Smooth muscle cell (in vitro differentiated cells): ENCODE data around the gene SDK2. TPM values are rescaled to one million over a fixed set of nuclear protein-coding genes. Genes with fewer than 3 reads are reported as not detected.

ENCODE experiments used
- DNase-seq: peaks from one replicate; lab custom pipeline; 2025; ENCODE audit not compliant: unreplicated experiment; lab: John Stamatoyannopoulos, UW
- H2AFZ ChIP-seq: fragments of 200-600 bp; sonication (generic); 2 replicates; pipeline ENCODE4 v1.6.0; 2016; ENCODE audit warnings: antibody characterized with exemption, low read depth, mild to moderate bottlenecking
- H3F3A ChIP-seq: fragments of 200-600 bp; sonication (generic); 2 replicates; pipeline ENCODE4 v1.6.0; 2017; ENCODE audit warnings: antibody characterized with exemption, low read depth
- H3K27ac ChIP-seq: fragments of 200-600 bp; sonication (generic); 2 replicates; pipeline ENCODE4 v1.5.1; 2016; ENCODE audit warnings: low read depth, mild to moderate bottlenecking
- H3K27me3 ChIP-seq: fragments of 200-600 bp; sonication (generic); 2 replicates; pipeline ENCODE4 v1.6.1; 2016; ENCODE audit warnings: low read depth, mild to moderate bottlenecking
- H3K36me3 ChIP-seq: fragments of 200-600 bp; sonication (generic); 2 replicates; pipeline ENCODE4 v1.5.1; 2016; ENCODE audit warnings: low read depth
- H3K4me1 ChIP-seq: fragments of 200-600 bp; sonication (generic); 2 replicates; pipeline ENCODE4 v1.5.1; 2016; ENCODE audit warnings: low read depth
- H3K4me2 ChIP-seq: fragments of 200-600 bp; sonication (generic); 2 replicates; pipeline ENCODE4 v1.6.0; 2016; ENCODE audit warnings: mild to moderate bottlenecking
- H3K4me3 ChIP-seq: fragments of 200-600 bp; sonication (generic); 2 replicates; pipeline ENCODE4 v1.5.1; 2016; ENCODE audit warnings: mild to moderate bottlenecking
- H3K79me2 ChIP-seq: fragments of 200-600 bp; sonication (generic); 2 replicates; pipeline ENCODE4 v1.6.0; 2016; ENCODE audit warnings: low read depth, mild to moderate bottlenecking
- H3K9ac ChIP-seq: fragments of 200-600 bp; sonication (generic); 2 replicates; pipeline ENCODE4 v1.6.0; 2016; ENCODE audit warnings: low read depth
- H3K9me3 ChIP-seq: fragments of 200-600 bp; sonication (generic); replicated peaks from 2 replicates; pipeline ENCODE4 v1.5.1; 2016; ENCODE audit warnings: low read depth
- H4K20me1 ChIP-seq: fragments of 200-600 bp; sonication (generic); 2 replicates; pipeline ENCODE4 v1.6.0; 2016; ENCODE audit warnings: low read depth
- CTCF ChIP-seq: fragments of 200-600 bp; sonication (generic); IDR thresholded peaks from 2 replicates; pipeline ENCODE4 v1.5.1; 2017; ENCODE audit warnings: borderline replicate concordance, mild to moderate bottlenecking, antibody characterized with exemption; ENCODE audit not compliant: insufficient read depth, poor library complexity, severe bottlenecking
- WGBS: methylation state at CpG from one replicate; pipeline ENCODE4 v1.1.7; 2016; ENCODE audit warnings: low lambda C conversion rate; 5-methylcytosine and 5-hydroxymethylcytosine counted together
- polyA plus RNA-seq: library from polyadenylated mRNA; unstranded; fragments of >200 nt; fragmentation: Nextera tagmentation; extraction: Ambion mirVana; gene quantifications from 2 replicates; pipeline ENCODE4 v1.2.1, GENCODE V29; 2016
- total RNA-seq: library from RNA; depleted of rRNA; stranded (reverse); fragments of >200 nt; gene quantifications from 2 replicates; pipeline ENCODE4 v1.2.3, GENCODE V29; 2014

Gene SDK2
- total and polyA plus RNA-seq, 2 experiments from 2014 or later: 4.6 to 6.5 TPM

- WGBS: 44% methylated on average over 3 of the region's 3 CpGs
- Histone ChIP-seq H3K27ac (no peak overlapping the region), H3F3A (peaks cover 7% of the 10 kb centered on the region), H3K79me2 (peaks cover 87% of the 10 kb centered on the region), H3K9ac (no peak overlapping the region), H3K36me3 (no peaks in the 10 kb centered on the region), H3K27me3 (no peaks in the 10 kb centered on the region), H2AFZ (no peak overlapping the region), H4K20me1 (peaks cover 93% of the 10 kb centered on the region), H3K4me1 (peaks cover 18% of the 10 kb centered on the region), H3K9me3 (no peaks in the 10 kb centered on the region), H3K4me2 (no peak overlapping the region), H3K4me3 (no peak overlapping the region)
- TF ChIP-seq CTCF: no peak
- DNase-seq: no peak
These were observed 342.1 kb downstream of the SDK2 start for GRCh38 chr17:73302189-73302588.

- WGBS: 95% methylated on average over 2 of the region's 2 CpGs
These were observed 342.9 kb downstream of the SDK2 start for GRCh38 chr17:73301369-73301768.

GRCh38 chr17:73300392-73300791 lies 343.9 kb downstream of the SDK2 start:
- H3K4me1 ChIP-seq: peaks cover 13% of the 10 kb centered on the region
- no peak for TF ChIP-seq CTCF
- H4K20me1 ChIP-seq: peaks cover 91% of the 10 kb centered on the region
- H3K9ac ChIP-seq: no peak overlapping the region
- no peak overlapping the region for H3K4me3 ChIP-seq
- H3F3A ChIP-seq: peaks cover 7% of the 10 kb centered on the region
- no peaks in the 10 kb centered on the region for H3K9me3 ChIP-seq
- no peak overlapping the region for H2AFZ ChIP-seq
- no peaks in the 10 kb centered on the region for H3K27me3 ChIP-seq
- 95% methylated on average over 3 of the region's 3 CpGs for WGBS
- no peak overlapping the region for H3K4me2 ChIP-seq
- H3K27ac ChIP-seq: no peak overlapping the region
- no peaks in the 10 kb centered on the region for H3K36me3 ChIP-seq
- H3K79me2 ChIP-seq: peaks cover 84% of the 10 kb centered on the region
- no peak for DNase-seq

More at GRCh38 chr17:73301369-73301768, 342.9 kb downstream of the SDK2 start:
- Histone ChIP-seq H3F3A (peaks cover 7% of the 10 kb centered on the region), H3K36me3 (no peaks in the 10 kb centered on the region), H3K4me3 (no peak overlapping the region), H3K9me3 (no peaks in the 10 kb centered on the region), H3K4me1 (peaks cover 18% of the 10 kb centered on the region), H3K27me3 (no peaks in the 10 kb centered on the region), H2AFZ (no peak overlapping the region), H3K79me2 (peaks cover 84% of the 10 kb centered on the region), H3K4me2 (no peak overlapping the region), H3K9ac (no peak overlapping the region), H3K27ac (no peak overlapping the region), H4K20me1 (peaks cover 92% of the 10 kb centered on the region)
- no peak for DNase-seq
- TF ChIP-seq CTCF: no peak
